HUDEP-2 (cell line): ENCODE results near the gene TRNAU1AP.
"Not testable (repeated sequence)": the region's sequence is repeated elsewhere in the genome, so short reads cannot be mapped to it uniquely, and the experiment has no call there.

ENCODE experiments used
- DNase-seq, 76 experiments: peaks; one replicate each; lab custom pipeline; 2025; ENCODE audit not compliant: unreplicated experiment in 76 of 76; lab: John Stamatoyannopoulos, UW

Gene TRNAU1AP

DNA sequence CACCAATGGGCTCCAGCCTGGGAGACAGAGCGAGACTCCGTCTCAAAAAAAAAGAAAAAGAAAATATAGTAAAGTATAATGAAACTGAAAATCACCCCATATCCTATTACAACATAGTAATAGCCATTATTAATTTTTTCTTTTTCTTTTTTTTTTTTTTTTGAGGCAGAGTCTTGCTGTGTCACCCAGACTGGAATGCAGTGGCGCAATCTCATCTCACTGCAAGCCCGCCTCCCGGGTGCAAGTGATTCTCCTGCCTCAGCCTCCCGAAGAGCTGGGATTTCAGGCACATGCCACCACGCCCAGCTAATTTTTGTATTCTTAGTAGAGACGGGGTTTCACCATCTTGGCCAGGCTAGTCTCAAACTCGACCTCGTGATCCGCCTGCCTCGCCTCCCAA is 20.0 kb downstream of the TRNAU1AP start:
- DNase-seq, result not testable (repeated sequence)

DNA sequence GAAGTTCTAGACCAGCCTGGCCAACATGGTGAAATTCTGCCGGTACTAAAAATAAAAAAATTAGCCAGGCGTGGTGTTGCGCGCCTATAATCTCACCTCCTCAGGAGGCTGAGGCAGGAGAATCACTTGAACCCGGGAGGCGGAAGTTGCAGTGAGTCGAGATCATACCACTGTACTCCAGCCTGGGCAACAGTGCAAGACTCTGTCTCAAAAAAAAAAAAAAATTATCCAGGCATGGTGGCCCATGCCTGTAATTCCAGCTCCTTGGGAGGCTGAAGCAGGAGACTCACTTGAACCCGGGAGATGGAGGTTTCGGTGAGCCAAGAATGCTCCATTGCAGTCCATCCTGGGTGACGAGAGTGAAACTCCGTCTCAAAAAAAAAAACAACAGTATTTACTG is 20.7 kb downstream of the TRNAU1AP start:
- DNase-seq, result no peak

DNA sequence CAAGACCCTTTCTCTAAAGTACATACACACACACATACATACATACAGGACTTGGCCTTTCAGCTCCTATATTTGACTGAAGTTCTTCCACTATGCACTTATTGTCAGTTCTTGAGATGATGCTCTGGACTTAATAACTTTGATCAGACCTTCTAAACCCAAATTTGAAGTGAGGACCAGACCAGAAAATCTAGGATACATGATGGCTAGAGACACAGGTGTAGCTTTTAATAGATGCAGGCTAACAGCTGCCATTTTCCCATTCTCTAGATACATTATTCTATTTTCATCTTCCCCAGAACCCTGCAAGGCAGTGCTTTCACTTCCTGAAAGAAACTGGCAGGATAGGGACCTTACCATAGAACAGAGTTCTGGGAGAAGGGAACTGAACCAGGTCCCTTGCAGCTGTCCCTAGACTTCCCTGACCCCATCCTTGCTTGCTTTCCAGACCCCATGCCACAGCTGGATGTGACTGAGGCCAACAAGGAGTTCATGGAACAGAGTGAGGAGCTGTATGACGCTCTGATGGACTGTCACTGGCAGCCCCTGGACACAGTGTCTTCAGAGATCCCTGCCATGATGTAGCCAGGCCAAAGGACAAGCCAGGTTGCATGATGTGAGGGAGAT is 24.3 kb downstream of the TRNAU1AP start:
- peak in 14 of 76 experiments; percentile 6 to 46 (median 22) for DNase-seq

DNA sequence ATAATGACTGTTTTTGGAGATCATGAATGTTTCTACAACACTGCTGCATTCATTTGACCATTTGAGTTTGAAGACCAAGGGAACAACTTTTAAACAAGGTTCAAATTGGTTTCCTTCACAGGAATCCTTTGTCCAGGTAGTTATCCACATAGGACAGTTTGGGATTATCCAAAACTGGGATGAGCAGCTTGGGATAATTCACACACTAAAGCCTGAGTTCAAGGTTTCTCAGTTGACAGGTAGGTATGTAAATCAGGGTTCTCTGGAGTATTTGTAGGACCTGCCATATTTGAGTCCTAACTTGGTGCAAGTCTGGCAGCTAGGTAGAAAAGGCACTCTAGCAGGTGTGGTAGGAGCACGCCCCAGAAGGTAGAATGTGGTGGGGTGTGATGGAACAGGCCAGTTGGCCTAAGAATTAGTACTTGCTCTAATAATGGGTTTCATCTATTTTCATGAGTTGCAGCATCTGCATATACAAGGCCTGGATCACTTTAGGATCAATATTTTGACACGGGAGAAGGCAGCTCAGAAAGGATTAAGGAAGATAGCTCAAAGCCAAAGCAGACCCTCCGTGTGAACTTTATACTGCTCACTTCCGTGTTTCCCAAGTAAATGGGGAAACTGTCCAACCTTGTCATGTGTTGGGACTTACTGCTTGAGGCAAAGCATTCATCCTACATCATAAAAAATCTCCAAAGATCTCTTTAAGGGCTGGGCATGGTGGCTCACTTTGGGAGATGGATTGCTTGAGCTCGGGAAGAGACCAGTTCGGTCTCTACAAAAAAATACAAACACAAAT is 25.1 kb downstream of the TRNAU1AP start:
- DNase-seq, result peak in 7 of 76 experiments; percentile 8 to 46 (median 21)

DNA sequence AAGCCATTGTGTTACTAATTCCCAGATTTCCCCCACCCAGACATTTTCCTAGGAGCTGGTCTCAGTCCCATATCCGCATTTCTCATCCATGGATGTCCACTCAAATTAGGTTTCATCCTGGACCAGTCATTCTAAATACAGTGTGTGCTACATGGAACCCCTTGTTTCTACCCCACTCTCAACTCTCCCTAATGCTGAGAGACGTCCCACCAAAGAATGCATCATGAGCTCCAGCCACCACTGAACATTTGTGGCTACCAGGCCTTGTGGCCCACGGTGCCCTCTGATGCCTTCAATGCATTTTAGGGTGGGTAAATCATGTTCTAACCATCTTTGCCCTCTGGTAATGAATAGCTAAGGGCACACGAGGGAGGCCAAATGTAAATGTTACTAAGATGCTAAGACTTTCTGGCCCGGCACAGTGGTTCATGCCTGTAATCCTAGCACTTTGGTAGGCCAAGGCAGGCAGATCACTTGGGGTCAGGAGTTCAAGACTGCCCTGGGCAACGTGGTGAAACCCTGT is 25.9 kb downstream of the TRNAU1AP start:
- no peak for DNase-seq

DNA sequence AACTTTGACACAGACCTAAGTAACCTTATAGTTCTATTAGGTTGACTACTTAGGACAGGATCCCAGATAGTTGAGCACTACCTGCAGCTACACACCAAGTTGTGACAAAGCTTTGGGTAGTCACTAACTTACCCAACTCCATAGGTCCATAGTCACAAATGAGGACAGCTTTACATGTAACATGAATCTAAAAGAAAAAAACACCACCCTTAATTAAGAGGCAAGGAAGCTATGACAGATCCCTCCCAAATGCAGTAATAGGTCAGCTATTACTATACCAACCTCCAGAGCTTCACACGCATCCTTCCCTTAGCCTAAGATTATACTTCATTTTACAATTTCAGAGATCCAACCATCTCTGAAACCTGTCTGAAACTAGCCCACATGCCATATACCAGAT is 26.5 kb downstream of the TRNAU1AP start:
- DNase-seq, result no peak

DNA sequence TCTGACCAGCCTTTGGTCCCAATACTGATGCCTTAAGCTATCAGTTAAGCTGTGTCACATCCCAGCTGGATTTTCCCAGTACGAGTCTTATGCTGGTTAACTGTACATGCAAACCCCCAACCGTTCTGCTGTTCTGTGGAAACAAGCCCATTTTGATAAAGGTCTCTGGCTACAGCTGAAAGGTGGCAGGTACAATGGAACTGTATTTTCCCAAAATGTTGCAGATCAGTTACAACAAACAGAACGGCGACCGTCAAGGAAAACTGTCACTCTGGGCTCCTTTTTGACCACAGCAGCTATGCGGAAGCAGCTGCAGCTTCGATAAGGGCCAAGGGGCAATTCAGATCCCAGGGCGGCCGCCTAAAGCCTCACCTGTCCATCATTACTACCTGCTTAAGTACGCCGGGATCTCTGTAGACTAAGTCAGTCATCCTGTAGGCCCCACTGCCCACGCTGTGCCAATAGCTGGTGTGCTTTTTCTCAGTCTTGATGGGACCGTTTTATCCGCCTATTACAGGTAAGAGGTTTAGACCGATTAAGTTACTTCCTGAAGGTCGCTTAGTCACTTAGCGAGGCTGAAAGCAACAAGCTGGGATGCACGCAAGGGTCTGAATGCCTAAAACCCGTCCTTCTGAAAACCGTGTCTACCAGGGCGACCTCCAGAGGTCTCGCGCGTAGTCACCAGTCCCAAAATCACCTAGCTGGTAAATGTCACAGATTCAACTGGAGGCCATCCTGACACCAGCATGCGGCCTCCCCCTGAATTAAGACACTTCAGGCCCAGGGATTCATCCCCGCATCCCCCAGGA is 28.0 kb downstream of the TRNAU1AP start:
- peak in 30 of 76 experiments; percentile 2 to 65 (median 34) for DNase-seq

DNA sequence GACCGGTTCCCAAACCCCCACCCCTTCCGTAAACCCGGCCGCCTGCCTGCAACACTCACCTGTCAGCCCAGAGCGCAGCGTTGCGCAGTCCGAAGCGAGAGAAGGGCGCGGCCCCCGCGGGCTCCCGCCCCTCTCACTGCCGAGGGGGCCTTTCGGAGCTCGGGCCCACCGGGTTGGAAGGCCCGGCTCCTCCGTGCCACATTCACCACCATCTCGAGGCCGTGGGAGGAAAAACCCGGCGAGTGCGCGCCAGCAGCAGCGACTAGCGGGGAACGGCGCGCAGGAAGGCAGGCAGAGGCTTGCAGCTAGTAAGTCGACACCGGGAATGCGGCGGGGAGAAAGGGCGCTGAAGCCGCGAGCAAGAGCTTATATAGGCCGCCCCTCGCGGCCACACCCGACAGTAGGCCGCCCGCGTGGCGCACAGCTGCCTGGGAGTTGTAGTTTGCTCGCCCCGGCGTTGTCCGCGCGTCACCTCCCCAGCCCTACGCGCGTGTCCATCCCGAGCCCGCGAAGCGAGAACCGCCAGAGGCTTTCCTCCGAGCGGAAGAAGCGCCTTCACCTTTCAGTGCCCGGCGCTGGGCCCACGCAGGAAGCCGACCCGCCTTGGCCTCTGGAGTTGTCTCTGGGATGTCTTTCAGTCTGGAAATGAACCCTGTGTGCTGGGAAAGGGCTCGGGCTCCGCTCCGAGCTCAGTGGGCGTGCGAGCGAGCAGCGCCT is 28.8 kb downstream of the TRNAU1AP start:
- peak; percentile 18 to 96 (median 88) for DNase-seq

DNA sequence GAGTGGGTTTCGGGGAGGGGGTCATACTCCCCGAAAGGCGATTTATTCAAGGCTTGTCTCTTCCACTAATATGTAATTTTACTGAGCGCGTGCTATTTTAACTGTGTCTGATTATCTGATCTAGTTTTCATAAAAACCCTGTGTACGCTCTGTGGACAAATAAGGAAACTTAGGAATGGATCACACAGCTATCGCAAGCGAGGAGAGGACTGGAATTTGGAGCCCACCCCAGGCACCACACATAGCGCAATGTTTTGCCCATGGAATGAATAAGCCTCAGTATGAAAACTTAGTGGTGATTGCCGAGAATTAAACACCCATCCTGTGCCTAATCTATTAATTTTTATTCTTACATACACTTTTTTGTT is 29.3 kb downstream of the TRNAU1AP start:
- DNase-seq, result peak in 6 of 76 experiments; percentile 16 to 55 (median 29)

DNA sequence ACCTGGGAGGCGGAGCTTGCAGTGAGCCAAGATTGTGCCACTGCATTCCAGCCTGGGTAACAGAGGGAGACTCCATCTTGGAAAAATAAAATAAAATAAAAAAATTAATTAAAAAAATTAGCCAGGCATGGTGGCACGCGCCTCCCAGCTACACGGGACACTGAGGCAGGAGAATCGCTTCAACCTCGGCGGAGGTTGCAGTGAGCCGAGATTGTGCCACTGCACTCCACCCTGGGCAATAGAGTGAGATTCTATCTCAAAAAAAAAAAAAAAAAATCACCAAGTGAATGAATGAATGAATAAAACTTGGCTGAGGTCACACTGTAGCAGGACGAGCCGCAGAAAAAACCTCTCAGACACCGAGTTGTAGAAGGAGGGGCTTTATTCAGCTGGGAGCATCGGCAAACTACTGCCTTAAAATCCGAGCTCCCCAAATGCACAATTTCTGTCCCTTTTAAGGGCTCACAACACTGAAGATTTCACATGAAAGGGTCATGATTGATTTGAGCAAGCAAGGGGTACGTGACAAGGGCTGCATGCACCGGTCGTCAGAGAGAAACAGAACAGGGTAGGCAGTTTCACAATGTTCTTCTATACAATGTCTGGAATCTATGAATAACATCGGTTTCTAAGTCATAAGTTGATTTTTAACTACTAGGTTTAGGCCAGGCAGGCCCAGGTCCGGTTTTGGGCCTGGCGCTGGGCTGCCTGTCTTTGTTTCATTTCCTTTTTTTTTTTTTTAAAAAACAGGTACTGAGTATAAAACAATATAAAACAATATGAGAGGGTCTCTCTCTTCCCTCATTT is 33.9 kb downstream of the TRNAU1AP start:
- not testable (repeated sequence) for DNase-seq

DNA sequence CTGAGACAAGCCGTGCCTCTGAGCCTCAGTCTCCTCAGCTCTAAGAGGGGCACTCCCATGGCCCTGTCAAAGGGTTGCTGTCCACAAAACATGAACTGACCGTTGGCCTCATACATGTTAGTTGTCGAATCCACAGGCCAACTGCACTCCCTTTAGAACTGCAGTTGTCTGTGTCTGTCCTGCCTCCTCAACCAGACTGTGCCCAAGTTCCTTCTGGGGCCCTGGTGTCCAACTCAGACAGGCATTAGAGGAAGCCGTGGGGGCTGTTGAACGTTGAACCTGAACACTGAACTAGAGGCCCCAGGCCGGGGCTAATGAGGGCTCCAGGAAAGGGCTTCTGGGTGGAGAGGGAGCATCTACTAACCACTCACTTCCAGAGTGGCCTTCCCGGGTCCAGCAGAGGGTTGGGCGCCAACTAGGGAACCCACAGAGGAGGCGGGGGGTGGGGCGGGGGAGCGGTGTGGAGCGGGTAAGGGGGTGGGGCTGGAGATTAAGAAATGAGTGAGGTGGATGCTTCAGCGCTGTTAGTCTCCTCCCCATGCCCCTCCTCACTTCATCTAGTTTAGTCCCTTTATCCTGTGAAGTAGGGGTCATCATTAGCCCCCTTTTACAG is 38.9 kb downstream of the TRNAU1AP start, which contains the start of gene RAB42:
TSS of gene RAB42 (plus strand) at position 558 of the 613 bp plus-strand sequence. CDS start 247 bp downstream, outside the sequence.
- peak in 2 of 76 experiments; percentile 3 to 10 for DNase-seq

DNA sequence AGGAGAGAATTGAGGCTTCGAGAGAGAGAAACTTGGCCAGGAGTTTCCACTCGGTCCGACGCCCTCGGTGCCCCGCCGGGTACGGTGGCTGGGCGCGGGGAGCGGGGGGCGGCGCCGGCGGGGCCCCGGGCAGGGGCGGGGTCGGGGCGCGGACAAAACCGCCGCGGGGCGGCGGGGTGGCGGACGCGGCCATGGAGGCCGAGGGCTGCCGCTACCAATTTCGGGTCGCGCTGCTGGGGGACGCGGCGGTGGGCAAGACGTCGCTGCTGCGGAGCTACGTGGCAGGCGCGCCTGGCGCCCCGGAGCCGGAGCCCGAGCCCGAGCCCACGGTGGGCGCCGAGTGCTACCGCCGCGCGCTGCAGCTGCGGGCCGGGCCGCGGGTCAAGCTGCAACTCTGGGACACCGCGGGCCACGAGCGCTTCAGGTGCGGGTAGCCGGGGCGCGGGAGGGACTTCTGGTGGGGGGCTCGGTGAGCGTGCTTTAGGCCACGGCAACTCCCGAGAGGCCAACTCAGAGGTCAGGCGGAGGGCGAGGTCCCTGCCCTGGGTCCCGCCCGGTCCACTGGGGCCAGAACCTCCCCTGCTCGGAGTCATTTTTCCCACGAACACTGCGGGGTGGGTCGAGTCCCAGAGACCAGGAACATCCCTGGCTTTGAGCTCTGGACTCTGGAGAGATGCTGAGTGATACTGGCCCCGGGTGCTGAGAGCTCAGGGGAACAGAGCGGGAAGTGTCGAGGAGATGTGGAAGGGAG is 39.6 kb downstream of the TRNAU1AP start:
- no peak for DNase-seq

DNA sequence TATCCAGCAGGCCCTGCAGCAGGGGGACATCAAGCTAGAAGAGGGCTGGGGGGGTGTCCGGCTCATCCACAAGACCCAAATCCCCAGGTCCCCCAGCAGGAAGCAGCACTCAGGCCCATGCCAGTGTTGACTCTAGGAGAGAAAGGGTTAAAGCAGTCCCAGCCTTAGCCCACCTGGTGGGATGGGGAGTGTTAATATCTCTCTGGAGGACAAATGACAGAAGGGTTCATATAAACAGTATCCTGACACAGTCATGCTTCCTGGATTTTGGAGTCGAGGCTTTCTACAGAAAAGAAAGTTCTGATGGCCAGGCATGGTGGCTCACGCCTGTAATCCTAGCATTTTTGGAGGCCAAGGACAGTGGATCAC is 41.1 kb downstream of the TRNAU1AP start:
- DNase-seq, result not testable (repeated sequence)

DNA sequence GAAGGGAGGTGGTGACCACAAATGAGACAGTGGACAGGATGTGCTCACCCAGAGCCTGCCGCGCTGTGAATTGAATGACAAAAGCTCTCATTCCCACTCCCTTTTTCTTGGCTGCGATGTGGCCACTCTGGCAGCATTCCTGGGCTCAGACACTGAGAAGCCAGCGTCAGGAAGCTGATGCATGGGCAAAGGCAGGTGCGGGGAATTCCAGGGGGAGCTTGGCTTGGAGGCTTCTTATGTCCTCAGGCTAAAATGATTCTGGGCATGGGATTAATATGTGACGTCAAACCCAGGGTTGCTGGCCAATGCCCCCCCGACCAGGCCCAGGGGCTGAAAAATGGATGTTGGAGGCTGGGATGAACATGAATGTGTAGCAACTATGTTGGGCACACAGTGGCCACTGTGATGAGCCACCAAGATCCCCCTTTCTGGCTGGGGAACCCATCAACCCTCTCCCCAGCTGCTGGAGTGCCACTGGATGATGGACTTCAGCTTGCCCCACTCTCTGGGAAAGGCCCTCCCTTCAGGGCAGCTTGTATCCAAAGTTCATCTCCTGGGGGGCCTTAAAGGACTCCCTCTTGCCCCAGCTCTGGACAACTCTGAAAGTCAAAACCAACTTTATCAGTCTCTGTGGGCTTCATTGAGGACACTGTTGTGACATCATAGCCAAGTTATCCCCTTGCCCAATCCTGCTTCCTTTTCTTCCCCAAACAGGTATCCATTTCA is 42.0 kb downstream of the TRNAU1AP start:
- not testable (repeated sequence) for DNase-seq

DNA sequence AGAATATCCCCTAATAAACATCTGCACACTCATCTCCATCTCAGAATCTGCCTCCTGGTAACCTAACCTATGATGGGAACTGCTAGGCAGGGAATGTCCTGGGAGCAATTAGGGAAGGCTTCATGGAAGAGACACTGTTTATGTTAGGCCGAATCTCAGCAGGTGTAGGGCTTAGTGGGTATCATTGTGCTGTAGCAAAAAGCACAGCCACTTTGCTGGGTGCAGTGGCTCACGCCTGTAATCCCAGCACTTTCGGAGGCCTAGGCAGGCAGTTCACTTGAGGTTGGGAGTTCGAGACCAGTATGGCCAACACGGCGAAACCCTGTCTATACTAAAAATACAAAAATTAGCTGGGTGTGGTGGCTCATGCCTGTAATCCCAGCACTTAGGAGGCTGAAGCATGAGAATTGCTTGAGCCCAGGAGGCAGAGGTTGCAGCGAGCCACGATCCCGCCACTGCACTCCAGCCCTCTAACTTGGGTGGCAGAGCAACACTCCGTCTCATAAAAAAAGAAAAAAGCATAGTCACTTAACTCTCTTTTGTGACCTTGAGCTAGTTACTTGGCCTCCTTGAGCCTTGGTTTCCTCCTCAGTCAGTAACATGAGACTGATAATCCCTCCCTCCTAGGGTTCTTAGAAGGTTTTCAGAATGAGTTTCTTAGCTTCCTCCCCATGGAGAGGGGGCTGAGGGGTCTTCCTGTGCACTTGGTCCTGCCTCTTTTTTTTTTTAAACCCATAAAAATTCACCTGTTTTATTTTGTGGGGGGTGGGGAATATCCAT is 42.7 kb downstream of the TRNAU1AP start:
- DNase-seq, result no peak

DNA sequence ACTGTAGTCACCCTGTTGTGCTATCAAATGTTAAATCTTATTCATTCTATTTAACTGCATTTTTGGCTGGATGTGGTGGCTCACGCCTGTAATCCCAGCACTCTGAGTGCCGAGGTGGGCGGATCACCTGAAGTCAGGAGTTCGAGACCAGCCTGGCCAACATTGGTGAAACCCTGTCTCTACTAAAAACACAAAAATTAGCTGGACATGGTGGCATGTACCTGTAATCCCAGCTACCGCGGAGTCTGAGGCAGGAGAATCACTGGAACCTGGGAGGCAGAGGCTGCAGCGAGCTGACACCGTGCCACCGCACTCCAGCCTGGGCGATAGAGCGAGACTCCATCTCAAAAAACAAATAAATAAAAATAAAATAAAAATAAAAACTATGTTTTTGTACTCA is 43.4 kb downstream of the TRNAU1AP start:
- not testable (repeated sequence) for DNase-seq

DNA sequence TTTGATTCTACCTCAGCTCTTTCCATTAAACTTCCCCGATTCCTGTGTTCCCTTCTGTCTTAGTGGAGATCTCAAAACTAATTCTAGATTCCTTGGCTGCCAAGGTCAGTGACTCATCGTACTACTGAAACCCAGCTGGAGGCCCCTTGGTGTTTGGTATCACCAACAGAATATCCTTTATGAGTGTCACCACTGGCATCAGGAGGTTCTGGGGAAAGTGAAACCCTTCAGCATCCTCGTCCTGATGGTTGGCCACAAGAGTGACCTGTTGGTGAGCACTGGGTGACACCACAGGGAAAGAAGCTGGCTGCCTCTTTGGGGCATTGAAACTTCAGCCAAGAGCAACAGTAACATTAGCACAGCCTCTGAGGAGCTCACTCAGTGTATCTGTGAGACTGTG is 48.8 kb downstream of the TRNAU1AP start:
- peak in 1 of 76 experiments; percentile 1 for DNase-seq
